ENCODE data around the gene C2orf76. TPM values are rescaled to one million over a fixed set of nuclear protein-coding genes. Genes with fewer than 3 reads are reported as not detected.

C2orf76 gene
- total and polyA plus RNA-seq, 2 experiments from 2014 or later = 5.8 to 21.6 TPM

DNA sequence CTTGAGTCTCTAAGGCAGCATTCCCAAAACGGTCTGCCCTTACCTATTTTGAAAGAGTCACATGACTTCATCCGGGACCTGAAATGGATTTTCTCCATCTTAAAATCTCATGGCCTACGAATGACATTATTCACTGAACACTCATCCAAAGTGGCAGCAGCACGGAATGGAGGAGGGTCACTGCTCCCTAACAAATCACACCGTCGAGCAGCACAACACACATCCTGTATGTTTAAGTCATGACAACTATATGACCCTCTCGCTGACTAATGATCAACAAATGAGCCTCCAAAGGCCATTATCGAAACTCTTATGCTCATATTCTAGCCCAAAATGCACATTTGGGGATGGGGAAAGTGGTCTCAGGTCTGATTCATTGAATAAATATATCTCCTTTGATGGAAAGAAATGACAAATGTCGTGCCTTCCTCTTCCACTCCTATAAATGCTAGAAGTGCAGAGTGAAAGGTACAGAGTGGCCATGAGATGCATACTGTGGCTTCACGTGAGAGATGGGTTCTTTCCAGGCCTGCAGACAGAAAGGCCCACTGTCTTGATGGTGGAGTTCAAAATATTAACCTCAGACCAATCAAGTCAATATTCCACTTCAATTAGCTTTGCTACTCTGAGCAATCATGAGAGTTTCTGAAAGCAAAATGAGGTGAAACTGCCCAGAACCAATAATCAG, 70.8 kb downstream of the C2orf76 start:
- Histone ChIP-seq H3K36me3 (ENCODE audit: insufficient read depth) (no peaks in the 10 kb centered on the region), H3K4me2 (no peak overlapping the region), H3F3A (replicated peaks; ENCODE audit: low read depth) (no peaks in the 10 kb centered on the region), H3K79me2 (replicated peaks; ENCODE audit: insufficient read depth) (no peaks in the 10 kb centered on the region), H3K9me2 (ENCODE audit: insufficient read depth) (no peaks in the 10 kb centered on the region), H4K20me1 (replicated peaks; ENCODE audit: insufficient read depth) (no peaks in the 10 kb centered on the region), H3K27me3 (ENCODE audit: insufficient read depth) (no peaks in the 10 kb centered on the region), H2AFZ (no peak overlapping the region), H3K27ac (ENCODE audit: low read depth) (no peak overlapping the region), H3K4me3 (no peak overlapping the region), H3K4me1 (ENCODE audit: insufficient read depth) (no peaks in the 10 kb centered on the region)
- ATAC-seq = no peak
- H3K9me3 Mint-ChIP-seq = no peaks in the 10 kb centered on the region
- no peak for TF ChIP-seq ZNF331 (CRISPR knock-in tag; IDR thresholded peaks at IDR 0.05; ENCODE audit: low read depth)
- H3K36me3 Mint-ChIP-seq (ENCODE audit: low read depth) = no peaks in the 10 kb centered on the region
- H3K4me3 Mint-ChIP-seq = no peak overlapping the region
- H3K27me3 Mint-ChIP-seq (ENCODE audit: insufficient read depth, low read depth, poor library complexity) = peaks cover 5% of the 10 kb centered on the region
- H3K27ac Mint-ChIP-seq = no peak overlapping the region
- no peak for DNase-seq (ENCODE audit: low spot score)
- H3K4me1 Mint-ChIP-seq = peaks cover 1% of the 10 kb centered on the region

DNA sequence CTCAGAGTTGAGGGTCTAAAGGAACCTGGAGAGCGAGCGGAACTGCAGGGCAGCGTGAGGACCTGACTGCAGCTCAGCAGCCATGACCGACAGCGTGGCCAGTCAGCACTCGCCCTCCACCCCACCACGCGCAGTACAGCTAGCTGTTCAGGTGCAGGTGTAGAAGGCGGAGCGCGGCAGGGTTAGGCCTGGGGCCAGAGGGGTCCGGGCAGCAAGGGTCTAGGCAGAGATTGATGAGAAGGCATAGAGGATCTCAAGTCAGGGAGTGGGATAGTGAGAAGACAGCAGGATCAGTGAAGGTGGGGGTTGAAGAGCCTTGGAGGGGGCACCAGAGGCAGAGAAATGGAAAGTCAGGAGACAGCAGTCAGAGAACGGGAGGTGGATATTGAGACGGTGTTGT, 72.0 kb downstream of the C2orf76 start:
- Histone ChIP-seq H2AFZ (no peak overlapping the region), H3K4me1 (ENCODE audit: insufficient read depth) (no peaks in the 10 kb centered on the region), H3K36me3 (ENCODE audit: insufficient read depth) (no peaks in the 10 kb centered on the region), H3K27me3 (ENCODE audit: insufficient read depth) (no peaks in the 10 kb centered on the region), H4K20me1 (replicated peaks; ENCODE audit: insufficient read depth) (no peaks in the 10 kb centered on the region), H3K27ac (ENCODE audit: low read depth) (no peak overlapping the region), H3K9me2 (ENCODE audit: insufficient read depth) (no peaks in the 10 kb centered on the region), H3K4me2 (no peak overlapping the region), H3K79me2 (replicated peaks; ENCODE audit: insufficient read depth) (no peaks in the 10 kb centered on the region), H3K4me3 (no peak overlapping the region), H3F3A (replicated peaks; ENCODE audit: low read depth) (no peaks in the 10 kb centered on the region)
- no peak for TF ChIP-seq POLR2AphosphoS5 (IDR thresholded peaks at IDR 0.05; ENCODE audit: low read depth)
- TF ChIP-seq ZNF114 (CRISPR knock-in tag; IDR thresholded peaks at IDR 0.05) = no peak
- TF ChIP-seq REST (IDR thresholded peaks at IDR 0.05; ENCODE audit: unreplicated experiment) = no peak
- TF ChIP-seq, protein P1, sequence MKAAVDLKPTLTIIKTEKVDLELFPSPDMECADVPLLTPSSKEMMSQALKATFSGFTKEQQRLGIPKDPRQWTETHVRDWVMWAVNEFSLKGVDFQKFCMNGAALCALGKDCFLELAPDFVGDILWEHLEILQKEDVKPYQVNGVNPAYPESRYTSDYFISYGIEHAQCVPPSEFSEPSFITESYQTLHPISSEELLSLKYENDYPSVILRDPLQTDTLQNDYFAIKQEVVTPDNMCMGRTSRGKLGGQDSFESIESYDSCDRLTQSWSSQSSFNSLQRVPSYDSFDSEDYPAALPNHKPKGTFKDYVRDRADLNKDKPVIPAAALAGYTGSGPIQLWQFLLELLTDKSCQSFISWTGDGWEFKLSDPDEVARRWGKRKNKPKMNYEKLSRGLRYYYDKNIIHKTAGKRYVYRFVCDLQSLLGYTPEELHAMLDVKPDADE (IDR thresholded peaks at IDR 0.05) = no peak
- no peak for TF ChIP-seq EZH2 (IDR thresholded peaks at IDR 0.05; ENCODE audit: low read depth, unreplicated experiment)
- no peak for TF ChIP-seq ZNF331 (CRISPR knock-in tag; IDR thresholded peaks at IDR 0.05; ENCODE audit: low read depth)
- TF ChIP-seq NANOG (IDR thresholded peaks at IDR 0.05; ENCODE audit: borderline replicate concordance) = no peak
- no peak for TF ChIP-seq CREB1 (CRISPR knock-in tag; IDR thresholded peaks at IDR 0.05; ENCODE audit: low read depth)
- no peak overlapping the region for H3K27ac Mint-ChIP-seq
- DNase-seq (ENCODE audit: low spot score) (no peak), ATAC-seq (no peak)
- H3K27me3 Mint-ChIP-seq (ENCODE audit: insufficient read depth, low read depth, poor library complexity) = peaks cover 5% of the 10 kb centered on the region
- H3K9me3 Mint-ChIP-seq = no peaks in the 10 kb centered on the region
- H3K4me3 Mint-ChIP-seq = no peak overlapping the region
- no peaks in the 10 kb centered on the region for H3K36me3 Mint-ChIP-seq (ENCODE audit: low read depth)
- no peaks in the 10 kb centered on the region; the same call in 2 of the 3 replicates for H3K4me1 Mint-ChIP-seq

All from GM23338 (cell line).